CD14-positive monocyte (primary cell): ENCODE measurements around the gene PFKFB1. TPM values are rescaled to one million over a fixed set of nuclear protein-coding genes. Genes with fewer than 3 reads are reported as not detected.

ENCODE experiments used
- DNase-seq, 3 donors: peaks; one replicate each; pipeline ENCODE4 v3.0.0-alpha.2; 2011 to 2022
- H2AFZ ChIP-seq: 2 replicates; pipeline ENCODE4 v1.6.0; 2012; ENCODE audit warnings: mild to moderate bottlenecking, low read depth, low read length, inconsistent platforms; ENCODE audit not compliant: insufficient read depth, poor library complexity, severe bottlenecking
- H3K27ac ChIP-seq, 2 donors: 1 replicate in 1 of 2; 2 replicates in 1 of 2; pipeline ENCODE4 v1.5.1; 2012 to 2013; ENCODE audit warnings: low read length in 2 of 2, control low read depth in 1 of 2, inconsistent platforms in 1 of 2, low read depth in 1 of 2, mild to moderate bottlenecking in 1 of 2
- H3K27me3 ChIP-seq, 2 donors: one replicate each; pipeline versions ENCODE4 v1.6.0 to v1.6.1; 2011 to 2013; ENCODE audit warnings: low read length in 2 of 2; ENCODE audit not compliant: control insufficient read depth in 2 of 2, insufficient read depth in 2 of 2
- H3K36me3 ChIP-seq, 2 donors: replicated peaks in 1 of 2; 1 replicate in 1 of 2; 2 replicates in 1 of 2; pipeline versions ENCODE4 v1.5.1 to v1.6.1; 2012 to 2013; ENCODE audit warnings: low read length in 2 of 2, control low read depth in 1 of 2, inconsistent platforms in 1 of 2, mild to moderate bottlenecking in 1 of 2; ENCODE audit not compliant: insufficient read depth in 2 of 2, control insufficient read depth in 1 of 2
- H3K4me1 ChIP-seq, 2 donors: 1 replicate in 1 of 2; 2 replicates in 1 of 2; pipeline versions ENCODE4 v1.5.1 to v1.6.1; 2012 to 2013; ENCODE audit warnings: low read length in 2 of 2, control low read depth in 1 of 2, inconsistent platforms in 1 of 2, mild to moderate bottlenecking in 1 of 2, moderate library complexity in 1 of 2; ENCODE audit not compliant: insufficient read depth in 2 of 2, control insufficient read depth in 1 of 2
- H3K4me2 ChIP-seq: replicated peaks from 2 replicates; pipeline ENCODE3; 2012; ENCODE audit warnings: low read length, moderate library complexity, mild to moderate bottlenecking; ENCODE audit not compliant: poor library complexity, severe bottlenecking; ENCODE audit errors: extremely low read depth
- H3K4me3 ChIP-seq, 3 experiments: fragments of 200-600 bp in 1 of 3; sonication (generic) in 1 of 3; replicated peaks in 1 of 3; 1 replicate in 2 of 3; 2 replicates in 1 of 3; pipeline ENCODE4 v1.5.1; 2011 to 2013; ENCODE audit warnings: low read length in 3 of 3, mild to moderate bottlenecking in 3 of 3, control low read depth in 2 of 3, low read depth in 2 of 3, inconsistent platforms in 1 of 3, moderate library complexity in 1 of 3
- H3K79me2 ChIP-seq: 2 replicates; pipeline ENCODE4 v1.6.0; 2012; ENCODE audit warnings: mild to moderate bottlenecking, control low read depth, inconsistent platforms, low read length, moderate library complexity; ENCODE audit not compliant: insufficient read depth
- H3K9ac ChIP-seq: 2 replicates; pipeline ENCODE4 v1.6.0; 2017; ENCODE audit warnings: low read length, mild to moderate bottlenecking; ENCODE audit not compliant: insufficient read depth, poor library complexity, severe bottlenecking
- H3K9me3 ChIP-seq, 2 donors: replicated peaks in 1 of 2; 1 replicate in 1 of 2; 2 replicates in 1 of 2; pipeline versions ENCODE4 v1.5.1 to v1.6.1; 2012 to 2013; ENCODE audit warnings: low read length in 2 of 2, control low read depth in 1 of 2; ENCODE audit not compliant: control insufficient read depth in 1 of 2, insufficient read depth in 1 of 2
- H4K20me1 ChIP-seq: 2 replicates; pipeline ENCODE4 v1.6.0; 2012; ENCODE audit warnings: mild to moderate bottlenecking, low read length, control low read depth, moderate library complexity; ENCODE audit not compliant: insufficient read depth
- H3K27ac Mint-ChIP-seq, 7 donors: one replicate each; pipeline ENCODE4 v1.8.0; 2020; ENCODE audit warnings: mild to moderate bottlenecking in 7 of 7, mixed read lengths in 7 of 7, moderate library complexity in 6 of 7, inconsistent platforms in 2 of 7
- H3K27me3 Mint-ChIP-seq, 3 donors: one replicate each; pipeline ENCODE4 v1.8.0; 2021 to 2022; ENCODE audit warnings: low read depth in 3 of 3, mild to moderate bottlenecking in 3 of 3, mixed read lengths in 3 of 3, moderate library complexity in 3 of 3, inconsistent platforms in 1 of 3
- H3K36me3 Mint-ChIP-seq, 2 donors: one replicate each; pipeline ENCODE4 v1.8.0; 2020; ENCODE audit warnings: mixed read lengths in 2 of 2, inconsistent platforms in 1 of 2, mild to moderate bottlenecking in 1 of 2
- H3K4me1 Mint-ChIP-seq: one replicate; pipeline ENCODE4 v1.8.0; 2020; ENCODE audit warnings: mild to moderate bottlenecking, mixed read lengths
- H3K4me3 Mint-ChIP-seq, 2 donors: one replicate each; pipeline ENCODE4 v1.8.0; 2020; ENCODE audit warnings: mild to moderate bottlenecking in 2 of 2, mixed read lengths in 2 of 2, moderate library complexity in 1 of 2
- H3K9me3 Mint-ChIP-seq, 7 donors: one replicate each; pipeline ENCODE4 v1.8.0; 2020 to 2022; ENCODE audit warnings: mixed read lengths in 7 of 7, mild to moderate bottlenecking in 6 of 7, moderate library complexity in 6 of 7, inconsistent platforms in 2 of 7
- CTCF ChIP-seq: fragments of 200-600 bp; IDR thresholded peaks from one replicate; pipeline ENCODE4 v1.8.0; 2022; ENCODE audit warnings: antibody characterized with exemption, mild to moderate bottlenecking
- WGBS: methylation state at CpG from one replicate; pipeline ENCODE4 v1.1.5; 2013; ENCODE audit warnings: missing lambda C conversion rate; ENCODE audit not compliant: insufficient coverage; 5-methylcytosine and 5-hydroxymethylcytosine counted together
- intact Hi-C, 2 donors: fragments of 100-400 bp; cut with micrococcal nuclease; formaldehyde crosslinking; loops; one replicate each; pipeline versions ENCODE4 v1.15.0 to v1.15.1; 2023
- polyA plus RNA-seq, 3 donors: library from polyadenylated mRNA; depleted of rRNA in 1 of 3; unstranded in 2 of 3; stranded (reverse) in 1 of 3; fragments of 300-500 nt in 2 of 3; fragments of >200 nt in 1 of 3; fragmentation: Illumina TruSeq in 2 of 3; gene quantifications; 1 replicate in 2 of 3; 2 replicates in 1 of 3; pipeline ENCODE4 v1.2.3, GENCODE V29; 2012 to 2021

The PFKFB1 gene
- polyA plus RNA-seq, 3 donors, result 0.11 to 0.21 TPM; not detected in 1

- H3K9me3 ChIP-seq, result no peaks in the 10 kb centered on the region
- Mint-ChIP-seq H3K27ac (peak overlapping the region; percentile 51 to 85 (median 66)), H3K9me3 (peaks cover 0 to 2% (median 0%) of the 10 kb centered on the region in 7 donors), H3K4me3 (peak overlapping the region; percentile 27 to 42), H3K36me3 (peaks cover 30 to 31% of the 10 kb centered on the region in 2 donors), H3K4me1 (peaks cover 13% of the 10 kb centered on the region), H3K27me3 (peaks cover 0 to 3% (median 2%) of the 10 kb centered on the region in 3 donors)
- peak overlapping the region; percentile 33 for H3K4me2 ChIP-seq
- intact Hi-C loops, result loop anchor here (10.0 kb wide), 3 partner anchors 156 to 364 kb away; partner anchors contain the start of gene MAGED2 (in 1 of the 2)
- TF ChIP-seq CTCF, result no peak
- no peaks in the 10 kb centered on the region for H3K27me3 ChIP-seq
- peaks cover 14 to 17% of the 10 kb centered on the region in 2 donors for H3K4me1 ChIP-seq
- DNase-seq, result peak; percentile 23 to 49 (median 28)
- H3K36me3 ChIP-seq, result peaks cover 32 to 33% of the 10 kb centered on the region in 2 donors
- WGBS, result 60% methylated on average over 1 of the region's 9 CpGs
- H3K4me3 ChIP-seq, result no peak overlapping the region
- no peak overlapping the region for H3K9ac ChIP-seq
- H3K27ac ChIP-seq, result peak overlapping the region; percentile 0 to 58
- no peak overlapping the region for H2AFZ ChIP-seq
- no peaks in the 10 kb centered on the region for H4K20me1 ChIP-seq
- H3K79me2 ChIP-seq, result no peaks in the 10 kb centered on the region
Measured at GRCh38 chrX:55008571-55009358, 14.8 kb upstream of the PFKFB1 start.

- Histone ChIP-seq H3K4me3 (no peak overlapping the region), H3K27ac (peak overlapping the region in 1 of 2 donors; percentile 7), H3K36me3 (peaks cover 43 to 44% of the 10 kb centered on the region in 2 donors), H3K4me2 (no peak overlapping the region), H3K9me3 (no peaks in the 10 kb centered on the region), H3K79me2 (no peaks in the 10 kb centered on the region), H2AFZ (no peak overlapping the region), H3K27me3 (no peaks in the 10 kb centered on the region), H3K9ac (no peak overlapping the region), H3K4me1 (peaks cover 14 to 17% of the 10 kb centered on the region in 2 donors), H4K20me1 (no peaks in the 10 kb centered on the region)
- no peak for TF ChIP-seq CTCF
- intact Hi-C loops, result loop anchor here (10.0 kb wide), 3 partner anchors 157 to 363 kb away; partner anchors contain the start of gene MAGED2 (in 1 of the 2)
- H3K9me3 Mint-ChIP-seq, result peaks cover 0 to 2% (median 0%) of the 10 kb centered on the region in 7 donors
- peaks cover 0 to 3% (median 2%) of the 10 kb centered on the region in 3 donors for H3K27me3 Mint-ChIP-seq
- H3K4me3 Mint-ChIP-seq, result no peak overlapping the region
- DNase-seq, result no peak
- no CpG with 5 or more reads among the region's 6 CpGs for WGBS
- peaks cover 37 to 42% of the 10 kb centered on the region in 2 donors for H3K36me3 Mint-ChIP-seq
- H3K4me1 Mint-ChIP-seq, result peaks cover 13% of the 10 kb centered on the region
- H3K27ac Mint-ChIP-seq, result peak overlapping the region in 1 of 7 donors; percentile 78
Measured at GRCh38 chrX:55007656-55008055, 13.7 kb upstream of the PFKFB1 start.
